Transverse colon (tissue), 4 donors: ENCODE results near the gene SIL1. TPM values are rescaled to one million over a fixed set of nuclear protein-coding genes. Genes with fewer than 3 reads are reported as not detected.

ENCODE experiments used
- DNase-seq: peaks from one replicate; pipeline ENCODE4 v3.0.0-alpha.2; 2019
- H3K27ac ChIP-seq, 4 donors: fragments of 200-600 bp; sonication (generic); 2 replicates each; pipeline ENCODE4 v1.5.1; 2016 to 2018; ENCODE audit warnings: inconsistent platforms in 4 of 4
- H3K27me3 ChIP-seq: fragments of 200-600 bp; sonication (generic); 2 replicates; pipeline ENCODE4 v1.5.1; 2017; ENCODE audit warnings: inconsistent platforms
- H3K36me3 ChIP-seq, 4 donors: fragments of 200-600 bp; sonication (generic); 2 replicates each; pipeline ENCODE4 v1.5.1; 2017 to 2019; ENCODE audit warnings: inconsistent platforms in 4 of 4
- H3K4me1 ChIP-seq, 4 donors: fragments of 200-600 bp; sonication (generic); 2 replicates each; pipeline ENCODE4 v1.5.1; 2017 to 2020; ENCODE audit warnings: inconsistent platforms in 4 of 4
- H3K4me3 ChIP-seq, 4 donors: fragments of 200-600 bp; sonication (generic); 1 replicate in 1 of 4; 2 replicates in 3 of 4; pipeline versions ENCODE4 v1.5.1 to v1.6.1; 2017 to 2019; ENCODE audit warnings: inconsistent platforms in 4 of 4
- H3K9me3 ChIP-seq, 2 donors: fragments of 200-600 bp; sonication (generic); 2 replicates each; pipeline ENCODE4 v1.5.1; 2017 to 2019; ENCODE audit warnings: inconsistent platforms in 2 of 2
- CTCF ChIP-seq, 5 experiments: fragments of 200-600 bp in 3 of 5; fragments of 450-650 bp in 2 of 5; sonication (generic) in 3 of 5; IDR thresholded peaks; 1 replicate in 2 of 5; 2 replicates in 3 of 5; pipeline ENCODE4 v1.5.1; 2016 to 2017; ENCODE audit warnings: antibody characterized with exemption in 5 of 5, inconsistent platforms in 3 of 5, mild to moderate bottlenecking in 2 of 5, moderate library complexity in 1 of 5
- EP300 ChIP-seq: sonication (generic); formaldehyde crosslinking; IDR thresholded peaks from one replicate; pipeline ENCODE4 v1.6.1; 2017; ENCODE audit warnings: antibody characterized with exemption, low read depth
- POLR2A ChIP-seq: fragments of 450-650 bp; IDR thresholded peaks from one replicate; pipeline ENCODE4 v1.6.1; 2016; ENCODE audit warnings: antibody characterized with exemption, mild to moderate bottlenecking, moderate library complexity
- POLR2AphosphoS5 ChIP-seq, 3 donors: sonication (generic); formaldehyde crosslinking; IDR thresholded peaks; one replicate each; pipeline ENCODE4 v1.6.1; 2016; ENCODE audit warnings: antibody characterized with exemption in 3 of 3
- WGBS, 2 donors: methylation state at CpG; one replicate each; pipeline ENCODE4 v1.1.5; 2018; ENCODE audit warnings: low coverage in 1 of 2; 5-methylcytosine and 5-hydroxymethylcytosine counted together
- in situ Hi-C, 4 donors: fragments of 200-750 bp; cut with MboI; loops; one replicate each; pipeline versions ENCODE4 v1.15.0 to v1.15.1; 2017; ENCODE audit warnings: low sequenced_read_pairs in 3 of 4, low pct_ligation_motif_present in 1 of 4, low pct_unique_long_range_greater_than_20kb in 1 of 4
- intact Hi-C: fragments of 100-400 bp; cut with DNase I; formaldehyde crosslinking; loops from one replicate; pipeline ENCODE4 v1.15.1; 2023; ENCODE audit warnings: low total_unique reads
- total RNA-seq, 4 donors: library from RNA; depleted of rRNA; stranded (reverse); fragments of >200 nt; gene quantifications; one replicate each; pipeline ENCODE4 v1.1.0, GENCODE V29; 2016

The SIL1 gene
- total RNA-seq, 4 donors from 2014 or later, result 11.1 to 38.1 (median 29.0) TPM

GRCh38 chr5:139185589-139185988 lies 12.6 kb downstream of the SIL1 start:
- TF ChIP-seq CTCF (IDR thresholded peaks at IDR 0.05), result no peak
- TF ChIP-seq POLR2A, result no peak
- no peak for TF ChIP-seq EP300
- TF ChIP-seq POLR2AphosphoS5 (IDR thresholded peaks at IDR 0.05), result no peak
- H3K4me1 ChIP-seq, result peaks cover 28 to 70% (median 37%) of the 10 kb centered on the region in 4 donors
- in situ Hi-C loops (no loop called here), intact Hi-C loops (no loop called here)
- 54% methylated on average over 1 of the region's 1 CpG; no CpG with 5 or more reads in 1 of the 2 donors for WGBS, 2 donors
- no peaks in the 10 kb centered on the region for H3K27me3 ChIP-seq
- DNase-seq, result no peak
- H3K27ac ChIP-seq, result no peak overlapping the region
- H3K36me3 ChIP-seq, result no peaks in the 10 kb centered on the region
- H3K9me3 ChIP-seq, result no peaks in the 10 kb centered on the region
- H3K4me3 ChIP-seq, result no peak overlapping the region

GRCh38 chr5:139183502-139183901 lies 14.7 kb downstream of the SIL1 start:
- 45% methylated on average over 2 of the region's 2 CpGs; no CpG with 5 or more reads in 1 of the 2 donors for WGBS, 2 donors
- H3K4me1 ChIP-seq, result peaks cover 40 to 80% (median 49%) of the 10 kb centered on the region in 4 donors
- intact Hi-C loops, result no loop called here

GRCh38 chr5:139182528-139183296 lies 15.5 kb downstream of the SIL1 start:
- Histone ChIP-seq H3K4me1 (peaks cover 48 to 88% (median 56%) of the 10 kb centered on the region in 4 donors), H3K4me3 (no peak overlapping the region), H3K9me3 (no peaks in the 10 kb centered on the region), H3K27ac (no peak overlapping the region), H3K36me3 (no peaks in the 10 kb centered on the region), H3K27me3 (no peaks in the 10 kb centered on the region)
- no peak for DNase-seq
- intact Hi-C loops, result no loop called here
- 87 to 93% methylated on average over 3 to 4 of the region's 4 CpGs for WGBS, 2 donors
- in situ Hi-C loops, result no loop called here
- TF ChIP-seq EP300 (no peak), POLR2A (no peak)

More at GRCh38 chr5:139183502-139183901, 14.7 kb downstream of the SIL1 start:
- Histone ChIP-seq H3K9me3 (no peaks in the 10 kb centered on the region), H3K36me3 (no peaks in the 10 kb centered on the region), H3K27ac (no peak overlapping the region), H3K4me3 (no peak overlapping the region), H3K27me3 (no peaks in the 10 kb centered on the region)
- TF ChIP-seq POLR2AphosphoS5 (IDR thresholded peaks at IDR 0.05) (no peak), POLR2A (no peak), CTCF (IDR thresholded peaks at IDR 0.05) (no peak), EP300 (no peak)
- no peak for DNase-seq
- in situ Hi-C loops, result no loop called here

- intact Hi-C loops (no loop called here), in situ Hi-C loops (no loop called here)
- H3K36me3 ChIP-seq, result no peaks in the 10 kb centered on the region
- peaks cover 51 to 91% (median 59%) of the 10 kb centered on the region in 4 donors for H3K4me1 ChIP-seq
- H3K27ac ChIP-seq, result peak overlapping the region in 2 of 4 donors; percentile 0 to 26
- no peaks in the 10 kb centered on the region for H3K27me3 ChIP-seq
- peak; percentile 39 for DNase-seq
- WGBS, 2 donors, result 52 to 58% methylated on average over 2 to 8 of the region's 8 CpGs
- no peaks in the 10 kb centered on the region for H3K9me3 ChIP-seq
- no peak overlapping the region for H3K4me3 ChIP-seq
- TF ChIP-seq POLR2AphosphoS5 (IDR thresholded peaks at IDR 0.05) (no peak), CTCF (IDR thresholded peaks at IDR 0.05) (no peak), POLR2A (no peak), EP300 (no peak)
Observed at GRCh38 chr5:139181835-139182452, 16.2 kb downstream of the SIL1 start.
